GM12878 (cell line): ENCODE measurements around the gene RRAD. TPM values are rescaled to one million over a fixed set of nuclear protein-coding genes. Genes with fewer than 3 reads are reported as not detected.

Experiments
- ATAC-seq: fragments of 200-7000 bp; cut with Tn5 transposase; 3 replicates; pipeline ENCODE4 v1.9.1; 2020; ENCODE audit warnings: mild to moderate bottlenecking, moderate library complexity
- BruUV-seq: library from RNA; stranded (reverse); fragments of 400-500 nt; replicated peaks from 2 replicates; lab custom pipeline; 2021; lab: Mats Ljungman, UMichigan
- CTCF ChIA-PET: fragments of 300-600 bp; sonication (Branson Sonifier 250); formaldehyde crosslinking; extraction: SDS; loops from one replicate; lab custom pipeline; 2021; ENCODE audit warnings: inconsistent platforms; lab: Yijun Ruan, JAX
- POLR2A ChIA-PET: fragments of 350-600 bp; formaldehyde crosslinking; extraction: SDS; loops from one replicate; lab custom pipeline; 2021; ENCODE audit warnings: inconsistent platforms; lab: Charles Lee
- RAD21 ChIA-PET: fragments of 300-600 bp; sonication (Branson Sonifier 250); formaldehyde crosslinking; loops from one replicate; lab custom pipeline; 2023; ENCODE audit warnings: antibody characterized with exemption; ENCODE audit not compliant: unreplicated experiment; lab: Charles Lee
- SMC1A ChIA-PET: fragments of 300-600 bp; sonication (Branson Sonifier 250); formaldehyde crosslinking; loops from one replicate; lab custom pipeline; 2023; ENCODE audit not compliant: unreplicated experiment, uncharacterized antibody; lab: Charles Lee
- DNase-seq: peaks from one replicate; pipeline ENCODE4 v3.0.0-alpha.2; 2011; ENCODE audit warnings: low read depth, low spot score
- FAIRE-seq: peaks from 3 replicates; lab custom pipeline; 2011; peaks lifted over from hg19 to GRCh38; lab: Jason Lieb, UNC
- H2AFZ ChIP-seq: 2 replicates; pipeline ENCODE4 v1.6.0; 2011; ENCODE audit warnings: low read depth, low read length, control low read depth; ENCODE audit not compliant: control insufficient read depth
- H3K27ac ChIP-seq: 2 replicates; pipeline ENCODE4 v1.5.1; 2011; ENCODE audit warnings: control low read depth; ENCODE audit not compliant: control insufficient read depth, insufficient read depth
- H3K27me3 ChIP-seq, 2 experiments: replicated peaks in 1 of 2; 2 replicates each; pipeline versions ENCODE4 v1.6.0 to v1.6.1; 2011; ENCODE audit warnings: low read length in 1 of 2; ENCODE audit not compliant: control insufficient read depth in 2 of 2, insufficient read depth in 2 of 2
- H3K36me3 ChIP-seq, 2 experiments: 2 replicates each; pipeline ENCODE4 v1.5.1; 2011; ENCODE audit warnings: low read length in 1 of 2; ENCODE audit not compliant: control insufficient read depth in 2 of 2, insufficient read depth in 2 of 2
- H3K4me1 ChIP-seq: 2 replicates; pipeline ENCODE4 v1.6.1; 2011; ENCODE audit warnings: mild to moderate bottlenecking, low read length, moderate library complexity, mixed read lengths; ENCODE audit not compliant: control insufficient read depth, insufficient read depth
- H3K4me2 ChIP-seq: 2 replicates; pipeline ENCODE4 v1.6.0; 2011; ENCODE audit warnings: control low read depth; ENCODE audit not compliant: control insufficient read depth, insufficient read depth
- H3K4me3 ChIP-seq: fragments of 200-600 bp; sonication (generic); 2 replicates; pipeline ENCODE4 v1.5.1; 2016
- H3K79me2 ChIP-seq: 2 replicates; pipeline ENCODE4 v1.6.0; 2011; ENCODE audit warnings: low read length; ENCODE audit not compliant: control insufficient read depth, insufficient read depth
- H3K9ac ChIP-seq: 2 replicates; pipeline ENCODE4 v1.8.0; 2011; ENCODE audit warnings: low read length, control low read depth, mixed read lengths; ENCODE audit not compliant: control insufficient read depth, insufficient read depth
- H3K9me3 ChIP-seq: replicated peaks from 3 replicates; pipeline ENCODE4 v1.5.1; 2011; ENCODE audit warnings: mild to moderate bottlenecking, low read length; ENCODE audit not compliant: control insufficient read depth, insufficient read depth
- H4K20me1 ChIP-seq: 2 replicates; pipeline ENCODE4 v1.6.0; 2011; ENCODE audit not compliant: control insufficient read depth, insufficient read depth
- ATF2 ChIP-seq: IDR thresholded peaks from 2 replicates; pipeline ENCODE4 v1.6.1; 2012; ENCODE audit warnings: low read length, inconsistent platforms
- BCL11A ChIP-seq: IDR thresholded peaks from 2 replicates; pipeline ENCODE4 v1.6.1; 2011; ENCODE audit warnings: low read depth, low read length
- BHLHE40 ChIP-seq, 2 experiments: fragments of 450-650 bp in 1 of 2; IDR thresholded peaks; 2 replicates each; pipeline ENCODE4 v1.6.1; 2011 to 2017; ENCODE audit warnings: low read depth in 2 of 2, borderline replicate concordance in 1 of 2, improper control_type of control experiment in 1 of 2, low read length in 1 of 2, mild to moderate bottlenecking in 1 of 2
- CHD2 ChIP-seq: IDR thresholded peaks from 2 replicates; pipeline ENCODE4 v1.6.1; 2011; ENCODE audit warnings: low read depth, low read length, improper control_type of control experiment, borderline replicate concordance
- HDAC6 ChIP-seq: fragments of 200-600 bp; sonication (generic); IDR thresholded peaks from one replicate; pipeline ENCODE4 v1.8.0; 2017; ENCODE audit warnings: antibody characterized with exemption; ENCODE audit not compliant: unreplicated experiment
- IKZF1 ChIP-seq: fragments of 450-650 bp; conservative IDR thresholded peaks from 2 replicates; pipeline ENCODE4 v1.6.1; 2017; ENCODE audit warnings: antibody characterized with exemption, mild to moderate bottlenecking
- IKZF2 ChIP-seq, 2 experiments: fragments of 450-650 bp; IDR thresholded peaks; 2 replicates each; pipeline ENCODE4 v1.6.1; 2017; ENCODE audit warnings: mild to moderate bottlenecking in 2 of 2, moderate library complexity in 2 of 2
- IRF3 ChIP-seq: fragments of 450-650 bp; IDR thresholded peaks from 2 replicates; pipeline ENCODE4 v1.6.1; 2014; ENCODE audit warnings: mild to moderate bottlenecking
- KAT2A ChIP-seq: conservative IDR thresholded peaks from 2 replicates; pipeline ENCODE4 v1.6.1; 2011; ENCODE audit warnings: low read depth, low read length; ENCODE audit not compliant: control insufficient read depth
- MEF2A ChIP-seq: IDR thresholded peaks from 2 replicates; pipeline ENCODE4 v1.6.1; 2011; ENCODE audit warnings: low read depth, mild to moderate bottlenecking, low read length, moderate library complexity; ENCODE audit not compliant: insufficient read depth
- NR2C1 ChIP-seq: fragments of 450-650 bp; IDR thresholded peaks from 2 replicates; pipeline ENCODE4 v1.6.1; 2017; ENCODE audit warnings: antibody characterized with exemption, mild to moderate bottlenecking, moderate library complexity
- POLR2A ChIP-seq: IDR thresholded peaks from 2 replicates; pipeline ENCODE4 v1.6.1; 2011; ENCODE audit warnings: low read depth, mild to moderate bottlenecking, low read length
- POLR2AphosphoS5 ChIP-seq: IDR thresholded peaks from 2 replicates; pipeline ENCODE4 v1.6.1; 2011; ENCODE audit warnings: mild to moderate bottlenecking, low read length, inconsistent platforms
- RB1 ChIP-seq: fragments of 450-650 bp; formaldehyde crosslinking; IDR thresholded peaks from 2 replicates; pipeline ENCODE4 v1.6.1; 2017; ENCODE audit warnings: mild to moderate bottlenecking, borderline replicate concordance
- SP1 ChIP-seq: IDR thresholded peaks from one replicate; pipeline ENCODE4 v1.6.1; 2011; ENCODE audit warnings: low read depth, low read length
- STAT3 ChIP-seq: IDR thresholded peaks from 2 replicates; pipeline ENCODE4 v1.6.1; 2011; ENCODE audit warnings: low read depth, low read length, improper control_type of control experiment
- USF2 ChIP-seq: IDR thresholded peaks from 2 replicates; pipeline ENCODE4 v1.6.1; 2011; ENCODE audit warnings: low read depth, low read length, improper control_type of control experiment, borderline replicate concordance
- ZBTB4 ChIP-seq: fragments of 450-650 bp; formaldehyde crosslinking; IDR thresholded peaks from 2 replicates; pipeline ENCODE4 v1.4.0; 2022; ENCODE audit warnings: mild to moderate bottlenecking, moderate library complexity
- WGBS: methylation state at CpG from one replicate; pipeline ENCODE4 v1.1.6; 2016; ENCODE audit warnings: low lambda C conversion rate; ENCODE audit not compliant: insufficient replicate concordance, insufficient coverage; ENCODE audit errors: missing lambda C conversion rate; 5-methylcytosine and 5-hydroxymethylcytosine counted together
- in situ Hi-C: fragments of 300-500 bp; cut with MboI; formaldehyde crosslinking; loops from 9 replicates; pipeline ENCODE4 v1.14.3; 2018; ENCODE audit warnings: mixed read lengths
- intact Hi-C: fragments of 100-400 bp; cut with micrococcal nuclease; formaldehyde crosslinking; loops from one replicate; pipeline ENCODE4 v1.14.2; 2022; ENCODE audit not compliant: unreplicated experiment
- polyA plus RNA-seq, 11 experiments: library from polyadenylated mRNA; depleted of rRNA in 4 of 11; unstranded in 6 of 11; stranded (reverse) in 5 of 11; fragments of >200 nt; fragmentation: Nextera tagmentation in 4 of 11; fragmentation: Illumina TruSeq in 1 of 11; extraction: Ambion mirVana in 4 of 11; extraction: Trizol in 1 of 11; gene quantifications; 1 replicate in 1 of 11; 2 replicates in 10 of 11; pipeline versions ENCODE4 v1.2.1 to v1.2.3, GENCODE V29; 2011 to 2016; ENCODE audit warnings: inconsistent platforms in 2 of 11, missing spikeins in 2 of 11, low read depth in 1 of 11
- total RNA-seq, 4 experiments: library from RNA; depleted of rRNA in 3 of 4; stranded (reverse); fragments of >200 nt in 3 of 4; fragmentation: Illumina TruSeq in 1 of 4; extraction: Trizol in 1 of 4; gene quantifications; 2 replicates each; pipeline versions ENCODE4 v1.2.1 to v1.2.3, GENCODE V29; 2013 to 2021

Gene RRAD
- total and polyA plus RNA-seq, 10 of the 15 experiments (the other 5 are each of a cell fraction or from before 2014, with no cell fraction given), result 0.11 to 8.5 (median 2.8) TPM

GRCh38 chr16:66942981-66943380 is 17.6 kb upstream of the RRAD start:
- BruUV-seq, result no TSS peak
- intact Hi-C loops, result no loop called here
- Histone ChIP-seq H3K9ac (no peak overlapping the region), H2AFZ (no peak overlapping the region), H3K27me3 (no peaks in the 10 kb centered on the region), H3K4me2 (no peak overlapping the region), H4K20me1 (no peaks in the 10 kb centered on the region), H3K4me1 (peaks cover 6% of the 10 kb centered on the region), H3K27ac (no peak overlapping the region), H3K36me3 (peaks cover 2 to 3% of the 10 kb centered on the region in 2 experiments), H3K4me3 (no peak overlapping the region), H3K79me2 (no peaks in the 10 kb centered on the region), H3K9me3 (no peaks in the 10 kb centered on the region)
- ChIA-PET RAD21 (no interaction called here), SMC1A (no interaction called here), CTCF (interaction anchor here (1.0 kb wide), 1 partner anchor 57 kb away, joined by 3 read pairs; no protein-coding TSS in a partner anchor), POLR2A (no interaction called here)
- 92% methylated on average over 5 of the region's 5 CpGs for WGBS
- FAIRE-seq (no peak), ATAC-seq (no peak), DNase-seq (no peak)
- TF ChIP-seq BCL11A (no peak), SP1 (no peak), RB1 (no peak), HDAC6 (no peak), KAT2A (no peak), USF2 (no peak), ZBTB4 (CRISPR knock-in tag) (no peak), POLR2A (no peak), BHLHE40 (IDR thresholded peaks at IDR 0.05; ENCODE audit: borderline replicate concordance in 1 of 2, low read depth in 2 of 2, low read length in 1 of 2) (no peak), NR2C1 (no peak), STAT3 (no peak), IKZF2 (IDR thresholded peaks at IDR 0.05) (no peak), POLR2AphosphoS5 (no peak), CHD2 (no peak), ATF2 (no peak), IKZF1 (no peak), IRF3 (no peak), MEF2A (no peak)
- in situ Hi-C loops, result no loop called here
